Choroid plexus epithelial cell (primary cell): Measurements from ENCODE around the gene FGD2.

ENCODE experiments used
- DNase-seq: peaks from one replicate; pipeline ENCODE4 v3.0.0-alpha.2; 2010; ENCODE audit warnings: low read depth
- H3K4me3 ChIP-seq: 2 replicates; pipeline ENCODE4 v1.5.1; 2011; ENCODE audit warnings: low read depth, mild to moderate bottlenecking, control low read depth, low read length, moderate library complexity
- TF ChIP-seq, protein P1 (sequence below): conservative IDR thresholded peaks from 2 replicates; pipeline ENCODE4 v1.5.1; 2011; ENCODE audit warnings: low read depth, mild to moderate bottlenecking, control low read depth, inconsistent platforms, low read length, moderate library complexity

FGD2 gene

GRCh38 chr6:37015532-37015931 is 10.1 kb downstream of the FGD2 start:
- DNase-seq, result no peak
- no peak overlapping the region for H3K4me3 ChIP-seq
- TF ChIP-seq, protein P1, sequence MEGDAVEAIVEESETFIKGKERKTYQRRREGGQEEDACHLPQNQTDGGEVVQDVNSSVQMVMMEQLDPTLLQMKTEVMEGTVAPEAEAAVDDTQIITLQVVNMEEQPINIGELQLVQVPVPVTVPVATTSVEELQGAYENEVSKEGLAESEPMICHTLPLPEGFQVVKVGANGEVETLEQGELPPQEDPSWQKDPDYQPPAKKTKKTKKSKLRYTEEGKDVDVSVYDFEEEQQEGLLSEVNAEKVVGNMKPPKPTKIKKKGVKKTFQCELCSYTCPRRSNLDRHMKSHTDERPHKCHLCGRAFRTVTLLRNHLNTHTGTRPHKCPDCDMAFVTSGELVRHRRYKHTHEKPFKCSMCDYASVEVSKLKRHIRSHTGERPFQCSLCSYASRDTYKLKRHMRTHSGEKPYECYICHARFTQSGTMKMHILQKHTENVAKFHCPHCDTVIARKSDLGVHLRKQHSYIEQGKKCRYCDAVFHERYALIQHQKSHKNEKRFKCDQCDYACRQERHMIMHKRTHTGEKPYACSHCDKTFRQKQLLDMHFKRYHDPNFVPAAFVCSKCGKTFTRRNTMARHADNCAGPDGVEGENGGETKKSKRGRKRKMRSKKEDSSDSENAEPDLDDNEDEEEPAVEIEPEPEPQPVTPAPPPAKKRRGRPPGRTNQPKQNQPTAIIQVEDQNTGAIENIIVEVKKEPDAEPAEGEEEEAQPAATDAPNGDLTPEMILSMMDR, result no peak

GRCh38 chr6:37016995-37017394 is 11.5 kb downstream of the FGD2 start:
- no peak for DNase-seq
- H3K4me3 ChIP-seq, result no peak overlapping the region
- TF ChIP-seq, protein P1, result no peak

DNA sequence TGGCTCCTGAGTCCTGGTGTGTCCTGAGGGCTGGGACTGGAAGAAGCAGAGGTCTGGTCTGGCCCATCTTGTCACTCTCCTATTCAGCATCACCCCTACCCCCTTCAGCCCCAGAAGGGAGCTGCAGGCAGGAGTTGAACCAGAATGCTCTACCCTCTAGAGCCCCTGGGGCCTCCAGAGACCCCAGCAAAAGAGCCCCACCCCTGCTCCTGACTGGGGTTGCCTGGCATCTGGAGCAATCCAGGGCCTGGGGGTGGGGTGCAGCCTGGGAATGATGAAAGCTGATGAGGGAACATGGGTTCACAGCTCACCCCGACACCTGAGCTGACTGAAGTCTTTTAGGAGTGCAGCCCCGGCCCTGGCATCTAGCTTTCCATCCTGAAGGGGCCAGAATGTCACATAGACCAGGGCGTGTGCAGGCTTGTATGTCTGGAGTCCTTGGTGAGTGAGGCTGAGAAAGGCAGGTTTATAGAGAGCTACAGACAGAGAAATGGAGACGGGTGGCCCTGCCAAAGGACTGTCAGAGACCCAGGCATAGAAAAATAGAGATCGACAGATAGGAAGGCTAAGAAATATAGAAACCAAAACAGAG is 12.2 kb downstream of the FGD2 start:
- DNase-seq, result no peak
- TF ChIP-seq, protein P1, result no peak
- H3K4me3 ChIP-seq, result no peak overlapping the region

DNA sequence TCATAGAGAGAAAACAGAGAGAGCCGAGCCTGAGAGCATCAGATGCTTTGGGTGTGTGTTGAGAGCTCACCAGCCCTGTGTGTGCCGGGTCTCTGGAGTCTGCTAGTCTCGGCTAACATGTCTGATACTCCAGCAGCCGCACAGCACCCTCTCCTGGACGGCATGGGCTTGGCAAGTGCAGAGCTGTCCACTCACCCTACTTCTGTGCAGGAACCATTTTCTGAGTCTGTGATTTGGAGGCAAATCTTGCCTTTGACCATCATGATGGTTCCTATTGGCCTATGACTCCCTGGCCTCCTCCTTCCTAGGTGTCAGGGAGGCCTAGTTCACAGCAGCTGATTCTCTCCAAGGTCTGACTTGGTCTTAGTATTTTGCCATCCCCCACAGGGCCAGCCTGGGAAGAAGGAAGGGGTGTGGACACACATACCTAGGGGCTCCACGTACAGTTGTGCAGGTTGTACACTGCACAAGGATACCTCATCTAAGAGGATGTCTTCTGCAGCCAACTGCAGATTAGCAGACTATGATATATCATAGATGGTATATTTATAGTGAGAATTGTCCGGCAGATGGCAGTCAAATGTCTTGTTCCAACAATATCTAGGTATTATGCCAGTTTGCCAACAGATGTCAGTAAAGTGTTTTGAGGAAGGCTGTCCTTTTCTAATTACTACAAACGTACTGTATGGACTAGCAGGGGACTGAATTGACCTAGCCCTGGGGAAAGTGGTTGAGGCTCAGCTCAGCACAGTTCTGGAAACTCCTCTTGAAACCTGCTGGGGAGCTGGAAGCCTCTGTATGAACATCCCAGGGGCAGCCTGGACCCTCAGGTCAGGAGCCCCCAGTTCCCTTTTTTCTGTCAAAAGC is 13.0 kb downstream of the FGD2 start:
- no peak overlapping the region for H3K4me3 ChIP-seq
- TF ChIP-seq, protein P1, result peak; percentile 99

DNA sequence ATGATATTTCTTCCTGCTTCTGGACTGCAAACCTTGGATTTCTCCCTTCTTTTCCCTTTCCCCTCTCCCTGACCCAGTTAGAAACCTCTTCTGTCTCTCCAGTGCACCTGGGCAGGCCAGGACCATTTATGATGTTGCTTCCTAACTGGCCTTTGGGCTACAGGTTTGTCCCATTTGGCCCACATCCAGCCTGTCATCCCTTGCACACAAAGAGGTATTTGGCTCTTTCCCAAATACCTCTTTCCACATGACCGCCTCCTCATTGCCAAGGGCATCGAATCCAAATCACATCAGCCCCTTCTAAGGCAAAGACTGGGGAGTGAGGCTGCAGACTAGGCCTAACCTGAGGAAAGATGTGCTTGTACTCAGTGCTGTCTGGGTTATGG is 13.6 kb downstream of the FGD2 start:
- no peak overlapping the region for H3K4me3 ChIP-seq
- TF ChIP-seq, protein P1, result no peak
- DNase-seq, result no peak

More for the DNA sequence above, 13.0 kb downstream of the FGD2 start:
- peak; percentile 96 for DNase-seq

- DNase-seq, result no peak
- H3K4me3 ChIP-seq, result no peak overlapping the region
- TF ChIP-seq, protein P1, result no peak
These were observed 14.9 kb downstream of the FGD2 start for GRCh38 chr6:37020381-37020780.
